HCEC 1CT (cell line): Measurements from ENCODE around the gene SPTAN1.
"Not testable (repeated sequence)": the region's sequence is repeated elsewhere in the genome, so short reads cannot be mapped to it uniquely, and the experiment has no call there.

Source experiments
- DNase-seq: peaks from one replicate; pipeline ENCODE4 v3.0.0-alpha.2; 2017

Gene SPTAN1

GRCh38 chr9:128552153-128552743 is at the start of gene SPTAN1:
Gene SPTAN1, plus strand, starts transcription at chr9:128552587. Its CDS starts 14,154 bp downstream, at chr9:128566741.
- DNase-seq, result peak; percentile 90

- DNase-seq, result not testable (repeated sequence)
Observed at GRCh38 chr9:128503415-128503825, 49.0 kb upstream of the SPTAN1 start.

- peak; percentile 25 for DNase-seq
Observed at GRCh38 chr9:128503870-128504269, 48.5 kb upstream of the SPTAN1 start.

- DNase-seq, result peak; percentile 87
Observed at GRCh38 chr9:128504485-128505413, 47.6 kb upstream of the SPTAN1 start, which contains the start of gene GLE1. Gene GLE1, plus strand, starts transcription at chr9:128504719. Its CDS starts 87 bp downstream, at chr9:128504806.

GRCh38 chr9:128505414-128505765 is 47.0 kb upstream of the SPTAN1 start:
- DNase-seq, result no peak

- DNase-seq, result not testable (repeated sequence)
Observed at GRCh38 chr9:128505906-128506305, 46.5 kb upstream of the SPTAN1 start.

GRCh38 chr9:128512820-128513219 is 39.6 kb upstream of the SPTAN1 start:
- no peak for DNase-seq

GRCh38 chr9:128521956-128522355 is 30.4 kb upstream of the SPTAN1 start:
- DNase-seq, result no peak

GRCh38 chr9:128523199-128523925 is 29.0 kb upstream of the SPTAN1 start:
- DNase-seq, result peak; percentile 58

GRCh38 chr9:128526720-128527119 is 25.7 kb upstream of the SPTAN1 start:
- DNase-seq, result no peak

- peak; percentile 85 for DNase-seq
Observed at GRCh38 chr9:128528445-128529160, 23.8 kb upstream of the SPTAN1 start.

- no peak for DNase-seq
Observed at GRCh38 chr9:128529191-128529590, 23.2 kb upstream of the SPTAN1 start.

- DNase-seq, result no peak
Observed at GRCh38 chr9:128532581-128532980, 19.8 kb upstream of the SPTAN1 start.

GRCh38 chr9:128540634-128541360 is 11.6 kb upstream of the SPTAN1 start:
- DNase-seq, result no peak

- DNase-seq, result no peak
Observed at GRCh38 chr9:128546504-128546903, 5.9 kb upstream of the SPTAN1 start.

- no peak for DNase-seq
Observed at GRCh38 chr9:128548876-128549275, 3.5 kb upstream of the SPTAN1 start.

GRCh38 chr9:128550226-128550625 is 2.2 kb upstream of the SPTAN1 start:
- no peak for DNase-seq

- no peak for DNase-seq
Observed at GRCh38 chr9:128550770-128551656, 1.4 kb upstream of the SPTAN1 start.

- no peak for DNase-seq
Observed at GRCh38 chr9:128551657-128552152, 682 bp upstream of the SPTAN1 start.

GRCh38 chr9:128552744-128553440 is 505 bp downstream of the SPTAN1 start:
- peak; percentile 23 for DNase-seq
